Suppressor macrophage (primary cell): ENCODE results near the gene LUC7L2.
"Not testable (repeated sequence)": the region's sequence is repeated elsewhere in the genome, so short reads cannot be mapped to it uniquely, and the experiment has no call there.

Experiments used
- DNase-seq, 4 experiments: peaks; one replicate each; pipeline ENCODE4 v3.0.0-alpha.2; 2020 to 2022

LUC7L2 gene

GRCh38 chr7:139396323-139396951, 36.7 kb downstream of the LUC7L2 start:
- DNase-seq: no peak

GRCh38 chr7:139397192-139397591, 37.5 kb downstream of the LUC7L2 start:
- no peak for DNase-seq

GRCh38 chr7:139403601-139404000, 43.9 kb downstream of the LUC7L2 start:
- no peak for DNase-seq

GRCh38 chr7:139407555-139407954, 47.9 kb downstream of the LUC7L2 start:
- DNase-seq: no peak

- DNase-seq: not testable (repeated sequence)
These were observed 55.2 kb downstream of the LUC7L2 start for GRCh38 chr7:139414743-139415402.

- no peak for DNase-seq
These were observed 56.7 kb downstream of the LUC7L2 start for GRCh38 chr7:139416405-139416804.

- DNase-seq: no peak
These were observed 57.8 kb downstream of the LUC7L2 start for GRCh38 chr7:139417478-139417877.

GRCh38 chr7:139421123-139421522, 61.4 kb downstream of the LUC7L2 start:
- no peak for DNase-seq

GRCh38 chr7:139422126-139422525, 62.4 kb downstream of the LUC7L2 start:
- DNase-seq: no peak

- no peak for DNase-seq
These were observed 63.4 kb downstream of the LUC7L2 start for GRCh38 chr7:139423091-139423490.

- DNase-seq: no peak
These were observed 64.3 kb downstream of the LUC7L2 start for GRCh38 chr7:139424004-139424403.

GRCh38 chr7:139425701-139426100, 66.0 kb downstream of the LUC7L2 start:
- not testable (repeated sequence) for DNase-seq

GRCh38 chr7:139426258-139427028, 66.7 kb downstream of the LUC7L2 start:
- no peak for DNase-seq

GRCh38 chr7:139427029-139427420, 67.3 kb downstream of the LUC7L2 start:
- no peak for DNase-seq

GRCh38 chr7:139427788-139428187, 68.1 kb downstream of the LUC7L2 start:
- DNase-seq: no peak

GRCh38 chr7:139429735-139430134, 70.0 kb downstream of the LUC7L2 start:
- DNase-seq: not testable (repeated sequence)

- no peak for DNase-seq
These were observed 70.7 kb downstream of the LUC7L2 start for GRCh38 chr7:139430443-139430842.

- no peak for DNase-seq
These were observed 71.3 kb downstream of the LUC7L2 start for GRCh38 chr7:139431010-139431409.

- no peak for DNase-seq
These were observed 71.8 kb downstream of the LUC7L2 start for GRCh38 chr7:139431459-139431858.

- DNase-seq: no peak
These were observed 77.1 kb downstream of the LUC7L2 start for GRCh38 chr7:139436806-139437205.

GRCh38 chr7:139439375-139439774, 79.7 kb downstream of the LUC7L2 start:
- no peak for DNase-seq

- DNase-seq: no peak
These were observed 82.3 kb downstream of the LUC7L2 start for GRCh38 chr7:139441961-139442360.

- DNase-seq: no peak
These were observed 86.6 kb downstream of the LUC7L2 start for GRCh38 chr7:139446051-139446890.
